ENCODE results near the gene RAB40A. TPM values are rescaled to one million over a fixed set of nuclear protein-coding genes. Genes with fewer than 3 reads are reported as not detected.

The RAB40A gene
- total and polyA plus RNA-seq, 10 of the 15 experiments (the other 5 are each of a cell fraction or from before 2014, with no cell fraction given), result 0.10 to 0.42 (median 0.26) TPM

DNA sequence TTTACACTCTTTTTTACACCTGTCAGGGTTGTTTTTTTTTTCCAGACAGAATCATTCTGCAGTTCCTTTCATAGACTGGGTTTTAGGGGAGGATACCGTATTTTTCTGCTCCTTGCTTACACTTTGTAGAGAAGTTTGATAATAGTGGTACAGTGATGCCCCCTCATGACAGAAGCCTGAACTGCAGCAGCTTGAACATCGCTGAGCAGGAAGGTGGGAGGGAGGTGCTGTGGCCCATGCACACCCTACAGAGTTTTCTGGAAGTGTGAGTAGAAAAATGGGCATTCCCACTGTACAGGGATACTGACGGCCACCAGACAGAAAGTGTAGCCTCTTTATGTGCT lies 54.5 kb downstream of the RAB40A start (continued):
- TF ChIP-seq RCOR1 (conservative IDR thresholded peaks at IDR 0.05; ENCODE audit: low read depth, low read length), result no peak
- no peak for TF ChIP-seq ZBED1 (IDR thresholded peaks at IDR 0.05; ENCODE audit: borderline replicate concordance)

DNA sequence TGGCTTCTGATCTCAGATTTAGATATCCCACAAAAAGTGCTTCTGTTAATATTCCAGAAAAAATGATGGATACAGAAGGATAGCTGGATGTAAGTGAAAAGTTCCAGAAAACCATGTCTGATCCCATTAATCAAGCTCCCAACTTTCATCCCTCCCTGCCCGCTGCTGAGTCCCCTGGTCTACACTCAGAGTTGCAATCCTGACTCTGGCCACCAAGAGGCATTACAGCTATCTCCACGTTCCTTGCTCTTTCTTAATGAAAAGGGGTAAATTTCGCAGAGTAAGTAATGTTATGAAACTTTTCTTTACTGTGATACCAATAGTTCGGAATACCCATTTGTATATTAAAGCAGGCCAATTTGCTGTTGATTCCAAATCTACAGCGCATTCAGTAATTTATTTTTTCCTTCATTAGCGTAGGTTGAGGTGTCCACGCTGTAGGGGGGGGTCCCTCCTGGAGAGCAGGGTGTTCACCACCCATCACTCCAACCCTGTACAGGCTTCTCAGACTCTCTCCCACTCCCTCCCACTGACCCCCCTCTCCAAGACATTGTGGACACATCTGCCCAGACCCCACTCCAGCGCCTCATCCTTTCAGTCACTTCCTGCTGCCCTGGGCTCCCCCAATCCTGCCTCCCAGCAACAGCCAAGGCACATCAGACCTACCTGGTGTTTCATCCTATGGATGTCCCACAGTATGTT lies 55.1 kb downstream of the RAB40A start:
- no peak overlapping the region for H3K9ac ChIP-seq (ENCODE audit: control insufficient read depth, insufficient read depth, low read length)
- POLR2A ChIA-PET, result no interaction called here
- no peaks in the 10 kb centered on the region for H3K27me3 ChIP-seq (replicated peaks in 1 of 2; ENCODE audit: control insufficient read depth in 2 of 2, insufficient read depth in 2 of 2, low read length in 1 of 2)
- H3K79me2 ChIP-seq (ENCODE audit: control insufficient read depth, insufficient read depth, low read length), result no peaks in the 10 kb centered on the region
- no peaks in the 10 kb centered on the region for H3K9me3 ChIP-seq (replicated peaks; ENCODE audit: control insufficient read depth, insufficient read depth, low read length)
- in situ Hi-C loops (cut with MboI) (loop anchor here (10.0 kb wide), 1 partner anchor 119 kb away; no protein-coding TSS in a partner anchor), intact Hi-C loops (cut with micrococcal nuclease; ENCODE audit: unreplicated experiment) (loop anchor here (1.0 kb wide), 2 partner anchors 121 to 253 kb away; no protein-coding TSS in a partner anchor)
- H4K20me1 ChIP-seq (ENCODE audit: control insufficient read depth, insufficient read depth), result no peaks in the 10 kb centered on the region
- ATAC-seq (peak; percentile 89), DNase-seq (ENCODE audit: low read depth, low spot score) (no peak), FAIRE-seq (peak; percentile 49)
- no peaks in the 10 kb centered on the region for H3K4me1 ChIP-seq (ENCODE audit: control insufficient read depth, insufficient read depth, low read length)
- SMC1A ChIA-PET (ENCODE audit: uncharacterized antibody, unreplicated experiment), result interaction anchor here (1.1 to 2.2 kb wide), 2 partner anchors 209 to 253 kb away, joined by 4 to 15 read pairs; partner anchors contain the start of gene TCEAL8
- BruUV-seq (replicated peaks), result no TSS peak
- 0 out of 2 replicates have a peak overlapping the region, but pooled peaks have one; percentile 15 for H3K4me2 ChIP-seq (ENCODE audit: control insufficient read depth, insufficient read depth)
- TF ChIP-seq RAD21 (IDR thresholded peaks at IDR 0.05; ENCODE audit: insufficient read depth, low read depth, low read length) (0 out of 2 replicates have a peak, but pooled peaks have one; percentile 11), CBFB (IDR thresholded peaks at IDR 0.05; ENCODE audit: low read depth) (no peak)
- TF ChIP-seq, protein P1, sequence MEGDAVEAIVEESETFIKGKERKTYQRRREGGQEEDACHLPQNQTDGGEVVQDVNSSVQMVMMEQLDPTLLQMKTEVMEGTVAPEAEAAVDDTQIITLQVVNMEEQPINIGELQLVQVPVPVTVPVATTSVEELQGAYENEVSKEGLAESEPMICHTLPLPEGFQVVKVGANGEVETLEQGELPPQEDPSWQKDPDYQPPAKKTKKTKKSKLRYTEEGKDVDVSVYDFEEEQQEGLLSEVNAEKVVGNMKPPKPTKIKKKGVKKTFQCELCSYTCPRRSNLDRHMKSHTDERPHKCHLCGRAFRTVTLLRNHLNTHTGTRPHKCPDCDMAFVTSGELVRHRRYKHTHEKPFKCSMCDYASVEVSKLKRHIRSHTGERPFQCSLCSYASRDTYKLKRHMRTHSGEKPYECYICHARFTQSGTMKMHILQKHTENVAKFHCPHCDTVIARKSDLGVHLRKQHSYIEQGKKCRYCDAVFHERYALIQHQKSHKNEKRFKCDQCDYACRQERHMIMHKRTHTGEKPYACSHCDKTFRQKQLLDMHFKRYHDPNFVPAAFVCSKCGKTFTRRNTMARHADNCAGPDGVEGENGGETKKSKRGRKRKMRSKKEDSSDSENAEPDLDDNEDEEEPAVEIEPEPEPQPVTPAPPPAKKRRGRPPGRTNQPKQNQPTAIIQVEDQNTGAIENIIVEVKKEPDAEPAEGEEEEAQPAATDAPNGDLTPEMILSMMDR (IDR thresholded peaks at IDR 0.05 in 2 of 3, conservative IDR thresholded peaks at IDR 0.05 in 1 of 3; ENCODE audit: control insufficient read depth in 2 of 3, extremely low read depth in 1 of 3, insufficient read depth in 1 of 3, low read depth in 3 of 3, low read length in 3 of 3), result peak; percentile 27 to 37 (median 32); a peak in 3 of 6 replicates
- H3K27ac ChIP-seq (ENCODE audit: control insufficient read depth, insufficient read depth), result no peak overlapping the region
- H2AFZ ChIP-seq (ENCODE audit: control insufficient read depth, low read depth, low read length), result peak overlapping the region; percentile 16
- H3K4me3 ChIP-seq, result no peak overlapping the region
- RAD21 ChIA-PET (ENCODE audit: unreplicated experiment), result interaction anchor here (0.7 to 1.9 kb wide), 5 partner anchors 10 to 253 kb away, joined by 3 to 8 read pairs (median 4); no protein-coding TSS in a partner anchor
- 18% methylated on average over 8 of the region's 8 CpGs for WGBS (ENCODE audit: insufficient coverage, insufficient replicate concordance, low lambda C conversion rate, missing lambda C conversion rate)
- no peaks in the 10 kb centered on the region for H3K36me3 ChIP-seq (ENCODE audit: control insufficient read depth in 2 of 2, insufficient read depth in 2 of 2, low read length in 1 of 2)
- CTCF ChIA-PET, result interaction anchor here (0.7 to 2.1 kb wide), 12 partner anchors 10 to 530 kb away, joined by 3 to 30 read pairs (median 4); no protein-coding TSS in a partner anchor

Measured in GM12878 (cell line).